C1 segment of cervical spinal cord (tissue), 14 donors: ENCODE measurements around the gene SMC1B.
"Not testable (repeated sequence)": the region's sequence is repeated elsewhere in the genome, so short reads cannot be mapped to it uniquely, and the experiment has no call there.

Experiments
- DNase-seq, 14 donors: peaks; one replicate each; lab custom pipeline; 2025; lab: John Stamatoyannopoulos, UW

Gene SMC1B

GRCh38 chr22:45444168-45444567, 30.8 kb upstream of the SMC1B start:
- no peak for DNase-seq

- DNase-seq: no peak
Measured at GRCh38 chr22:45442116-45442515, 28.7 kb upstream of the SMC1B start.

- DNase-seq: peak in 5 of 14 donors; percentile 2 to 27 (median 6)
Measured at GRCh38 chr22:45441138-45441537, 27.7 kb upstream of the SMC1B start.

GRCh38 chr22:45440688-45441087, 27.3 kb upstream of the SMC1B start:
- DNase-seq: not testable (repeated sequence)

GRCh38 chr22:45438336-45438735, 24.9 kb upstream of the SMC1B start:
- no peak for DNase-seq

GRCh38 chr22:45436871-45437517, 23.6 kb upstream of the SMC1B start:
- DNase-seq: not testable (repeated sequence)

- DNase-seq: peak in 12 of 14 donors; percentile 16 to 81 (median 58)
Measured at GRCh38 chr22:45435544-45436139, 22.2 kb upstream of the SMC1B start.

- peak in 1 of 14 donors; percentile 19 for DNase-seq
Measured at GRCh38 chr22:45434981-45435380, 21.6 kb upstream of the SMC1B start.

- DNase-seq: no peak
Measured at GRCh38 chr22:45430871-45431270, 17.5 kb upstream of the SMC1B start.

GRCh38 chr22:45429981-45430775, 16.8 kb upstream of the SMC1B start:
- DNase-seq: no peak

GRCh38 chr22:45429424-45429823, 16.0 kb upstream of the SMC1B start:
- DNase-seq: no peak

GRCh38 chr22:45428391-45429385, 15.3 kb upstream of the SMC1B start:
- DNase-seq: no peak

GRCh38 chr22:45427114-45427513, 13.7 kb upstream of the SMC1B start:
- DNase-seq: no peak

GRCh38 chr22:45426387-45426786, 13.0 kb upstream of the SMC1B start:
- DNase-seq: no peak

GRCh38 chr22:45425531-45426265, 12.3 kb upstream of the SMC1B start:
- DNase-seq: no peak

GRCh38 chr22:45425101-45425500, 11.7 kb upstream of the SMC1B start:
- no peak for DNase-seq

GRCh38 chr22:45424241-45424731, 10.9 kb upstream of the SMC1B start:
- DNase-seq: no peak

- DNase-seq: no peak
Measured at GRCh38 chr22:45423524-45423923, 10.1 kb upstream of the SMC1B start.

GRCh38 chr22:45422237-45422983, 9.0 kb upstream of the SMC1B start:
- DNase-seq: no peak
